KOPT-K1 (cell line): ENCODE data around the gene OR6K2.
"Not testable (repeated sequence)": the region's sequence is repeated elsewhere in the genome, so short reads cannot be mapped to it uniquely, and the experiment has no call there.

ENCODE experiments used
- H3K27ac ChIP-seq: fragments of 200-600 bp; sonication (generic); 2 replicates; pipeline ENCODE4 v1.5.1; 2016; ENCODE audit warnings: antibody characterized with exemption, mild to moderate bottlenecking, low read depth, low read length; ENCODE audit not compliant: poor library complexity, severe bottlenecking
- H3K36me3 ChIP-seq: fragments of 200-600 bp; sonication (generic); 2 replicates; pipeline ENCODE4 v1.5.1; 2017; ENCODE audit warnings: antibody characterized with exemption, mild to moderate bottlenecking, low read length, moderate library complexity; ENCODE audit not compliant: insufficient read depth
- H3K9me3 ChIP-seq: fragments of 200-600 bp; sonication (generic); 2 replicates; pipeline ENCODE4 v1.5.1; 2017; ENCODE audit warnings: antibody characterized with exemption, low read length, mild to moderate bottlenecking; ENCODE audit not compliant: insufficient read depth, poor library complexity, severe bottlenecking

The OR6K2 gene

GRCh38 chr1:158691907-158692306 lies 8.5 kb downstream of the OR6K2 start:
- Histone ChIP-seq H3K9me3 (no peaks in the 10 kb centered on the region), H3K27ac (no peak overlapping the region), H3K36me3 (no peaks in the 10 kb centered on the region)

- not testable (repeated sequence) for H3K27ac ChIP-seq, H3K9me3 ChIP-seq, H3K36me3 ChIP-seq
Measured at GRCh38 chr1:158691149-158691548, 9.3 kb downstream of the OR6K2 start.

GRCh38 chr1:158689875-158690274 lies 10.6 kb downstream of the OR6K2 start:
- H3K36me3 ChIP-seq: no peaks in the 10 kb centered on the region
- no peak overlapping the region for H3K27ac ChIP-seq
- no peaks in the 10 kb centered on the region for H3K9me3 ChIP-seq

- no peak overlapping the region for H3K27ac ChIP-seq
Measured at GRCh38 chr1:158689110-158689509, 11.3 kb downstream of the OR6K2 start.

GRCh38 chr1:158688343-158688742 lies 12.1 kb downstream of the OR6K2 start:
- not testable (repeated sequence) for H3K36me3 ChIP-seq, H3K9me3 ChIP-seq, H3K27ac ChIP-seq

More at GRCh38 chr1:158689110-158689509, 11.3 kb downstream of the OR6K2 start:
- Histone ChIP-seq H3K9me3 (no peaks in the 10 kb centered on the region), H3K36me3 (no peaks in the 10 kb centered on the region)

GRCh38 chr1:158687037-158687436 lies 13.4 kb downstream of the OR6K2 start:
- Histone ChIP-seq H3K36me3 (no peaks in the 10 kb centered on the region), H3K27ac (no peak overlapping the region), H3K9me3 (no peaks in the 10 kb centered on the region)

- no peak within 1 kb of the TSS for H3K27ac ChIP-seq
- no peaks in the 10 kb centered on the region for H3K9me3 ChIP-seq
- H3K36me3 ChIP-seq: no peaks in the 10 kb centered on the region
Measured at GRCh38 chr1:158686111-158687009, 14.1 kb downstream of the OR6K2 start, which contains the start of gene SPTA1. TSS of gene SPTA1 (minus strand) at chr1:158686715. CDS start at chr1:158686517, 198 bp downstream.

GRCh38 chr1:158685085-158685484 lies 15.4 kb downstream of the OR6K2 start:
- Histone ChIP-seq H3K36me3 (no peaks in the 10 kb centered on the region), H3K9me3 (no peaks in the 10 kb centered on the region), H3K27ac (no peak overlapping the region)

- Histone ChIP-seq H3K9me3 (no peaks in the 10 kb centered on the region), H3K27ac (no peak overlapping the region), H3K36me3 (no peaks in the 10 kb centered on the region)
Measured at GRCh38 chr1:158681606-158682005, 18.8 kb downstream of the OR6K2 start.

- H3K36me3 ChIP-seq: no peaks in the 10 kb centered on the region
- H3K27ac ChIP-seq: no peak overlapping the region
- no peaks in the 10 kb centered on the region for H3K9me3 ChIP-seq
Measured at GRCh38 chr1:158679289-158679688, 21.2 kb downstream of the OR6K2 start.

- Histone ChIP-seq H3K9me3 (no peaks in the 10 kb centered on the region), H3K36me3 (no peaks in the 10 kb centered on the region), H3K27ac (no peak overlapping the region)
Measured at GRCh38 chr1:158675563-158676323, 24.7 kb downstream of the OR6K2 start.

GRCh38 chr1:158674302-158674701 lies 26.1 kb downstream of the OR6K2 start:
- H3K9me3 ChIP-seq: no peaks in the 10 kb centered on the region
- no peak overlapping the region for H3K27ac ChIP-seq
- H3K36me3 ChIP-seq: no peaks in the 10 kb centered on the region

GRCh38 chr1:158666037-158666436 lies 34.4 kb downstream of the OR6K2 start:
- H3K9me3 ChIP-seq: no peaks in the 10 kb centered on the region

GRCh38 chr1:158654571-158654970 lies 45.9 kb downstream of the OR6K2 start:
- Histone ChIP-seq H3K9me3 (no peaks in the 10 kb centered on the region), H3K27ac (peak overlapping the region; percentile 88), H3K36me3 (no peaks in the 10 kb centered on the region)

More at GRCh38 chr1:158666037-158666436, 34.4 kb downstream of the OR6K2 start:
- H3K27ac ChIP-seq: no peak overlapping the region
- H3K36me3 ChIP-seq: no peaks in the 10 kb centered on the region

GRCh38 chr1:158654086-158654485 lies 46.4 kb downstream of the OR6K2 start:
- no peaks in the 10 kb centered on the region for H3K36me3 ChIP-seq

More at GRCh38 chr1:158654086-158654485, 46.4 kb downstream of the OR6K2 start:
- H3K9me3 ChIP-seq: no peaks in the 10 kb centered on the region
- H3K27ac ChIP-seq: peak overlapping the region; percentile 88
